ENCODE data around the gene PARP12.

Gene PARP12

GRCh38 chr7:140051820-140052219 lies 10.9 kb downstream of the PARP12 start:
- no peaks in the 10 kb centered on the region for H3K36me3 Mint-ChIP-seq (ENCODE audit: low read depth)
- no peak overlapping the region for H3K27ac Mint-ChIP-seq
- H3K4me1 Mint-ChIP-seq = no peaks in the 10 kb centered on the region
- H3K9me3 Mint-ChIP-seq = no peaks in the 10 kb centered on the region
- TF ChIP-seq, protein P1, sequence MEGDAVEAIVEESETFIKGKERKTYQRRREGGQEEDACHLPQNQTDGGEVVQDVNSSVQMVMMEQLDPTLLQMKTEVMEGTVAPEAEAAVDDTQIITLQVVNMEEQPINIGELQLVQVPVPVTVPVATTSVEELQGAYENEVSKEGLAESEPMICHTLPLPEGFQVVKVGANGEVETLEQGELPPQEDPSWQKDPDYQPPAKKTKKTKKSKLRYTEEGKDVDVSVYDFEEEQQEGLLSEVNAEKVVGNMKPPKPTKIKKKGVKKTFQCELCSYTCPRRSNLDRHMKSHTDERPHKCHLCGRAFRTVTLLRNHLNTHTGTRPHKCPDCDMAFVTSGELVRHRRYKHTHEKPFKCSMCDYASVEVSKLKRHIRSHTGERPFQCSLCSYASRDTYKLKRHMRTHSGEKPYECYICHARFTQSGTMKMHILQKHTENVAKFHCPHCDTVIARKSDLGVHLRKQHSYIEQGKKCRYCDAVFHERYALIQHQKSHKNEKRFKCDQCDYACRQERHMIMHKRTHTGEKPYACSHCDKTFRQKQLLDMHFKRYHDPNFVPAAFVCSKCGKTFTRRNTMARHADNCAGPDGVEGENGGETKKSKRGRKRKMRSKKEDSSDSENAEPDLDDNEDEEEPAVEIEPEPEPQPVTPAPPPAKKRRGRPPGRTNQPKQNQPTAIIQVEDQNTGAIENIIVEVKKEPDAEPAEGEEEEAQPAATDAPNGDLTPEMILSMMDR (IDR thresholded peaks at IDR 0.05; ENCODE audit: unreplicated experiment in 3 of 3) = no peak
- no peak overlapping the region for H3K4me3 Mint-ChIP-seq
- peaks cover 4% of the 10 kb centered on the region for H3K27me3 Mint-ChIP-seq (ENCODE audit: low read depth)

GRCh38 chr7:140050100-140050499 lies 12.7 kb downstream of the PARP12 start:
- no peak overlapping the region for H3K27ac Mint-ChIP-seq
- H3K4me3 Mint-ChIP-seq = no peak overlapping the region
- no peaks in the 10 kb centered on the region for H3K36me3 Mint-ChIP-seq (ENCODE audit: low read depth)
- TF ChIP-seq, protein P1 (IDR thresholded peaks at IDR 0.05; ENCODE audit: unreplicated experiment in 3 of 3) = no peak
- peaks cover 4% of the 10 kb centered on the region for H3K27me3 Mint-ChIP-seq (ENCODE audit: low read depth)
- H3K9me3 Mint-ChIP-seq = no peaks in the 10 kb centered on the region
- H3K4me1 Mint-ChIP-seq = peaks cover 6% of the 10 kb centered on the region

GRCh38 chr7:140049339-140050024 lies 13.3 kb downstream of the PARP12 start:
- peaks cover 4% of the 10 kb centered on the region for H3K27me3 Mint-ChIP-seq (ENCODE audit: low read depth)
- H3K27ac Mint-ChIP-seq = no peak overlapping the region
- H3K4me1 Mint-ChIP-seq = peaks cover 6% of the 10 kb centered on the region
- TF ChIP-seq, protein P1 (IDR thresholded peaks at IDR 0.05; ENCODE audit: unreplicated experiment in 3 of 3) = no peak
- no peak overlapping the region for H3K4me3 Mint-ChIP-seq
- H3K36me3 Mint-ChIP-seq (ENCODE audit: low read depth) = no peaks in the 10 kb centered on the region
- no peaks in the 10 kb centered on the region for H3K9me3 Mint-ChIP-seq

GRCh38 chr7:140048989-140049338 lies 13.8 kb downstream of the PARP12 start:
- H3K9me3 Mint-ChIP-seq = no peaks in the 10 kb centered on the region
- peaks cover 4% of the 10 kb centered on the region for H3K27me3 Mint-ChIP-seq (ENCODE audit: low read depth)
- H3K4me3 Mint-ChIP-seq = no peak overlapping the region
- H3K4me1 Mint-ChIP-seq = peaks cover 6% of the 10 kb centered on the region
- H3K36me3 Mint-ChIP-seq (ENCODE audit: low read depth) = no peaks in the 10 kb centered on the region
- H3K27ac Mint-ChIP-seq = no peak overlapping the region
- TF ChIP-seq, protein P1 (IDR thresholded peaks at IDR 0.05; ENCODE audit: unreplicated experiment in 3 of 3) = no peak

DNA sequence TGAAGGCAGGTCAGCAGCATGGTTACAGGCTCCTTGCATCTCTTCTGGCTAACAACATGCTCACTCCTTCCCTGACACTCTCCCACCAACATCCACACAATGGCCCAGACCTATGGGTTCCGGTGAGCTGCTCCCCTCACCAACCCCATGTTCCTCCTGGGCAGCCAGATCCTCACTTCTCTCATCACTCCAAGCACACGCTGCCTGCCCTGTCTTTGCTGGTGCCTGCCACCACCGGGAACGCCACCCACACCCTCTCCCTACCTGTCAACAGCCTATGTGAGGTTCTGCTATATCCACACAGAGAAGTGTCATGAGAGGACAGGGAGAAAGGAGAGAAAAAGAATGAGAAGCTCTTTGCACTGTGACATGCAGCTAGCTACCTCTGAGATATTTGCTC lies 14.6 kb downstream of the PARP12 start:
- Mint-ChIP-seq H3K36me3 (ENCODE audit: low read depth) (no peaks in the 10 kb centered on the region), H3K27ac (no peak overlapping the region), H3K27me3 (ENCODE audit: low read depth) (peaks cover 4% of the 10 kb centered on the region), H3K4me3 (no peak overlapping the region), H3K9me3 (no peaks in the 10 kb centered on the region), H3K4me1 (peaks cover 6% of the 10 kb centered on the region)
- TF ChIP-seq, protein P1 (IDR thresholded peaks at IDR 0.05; ENCODE audit: unreplicated experiment in 3 of 3) = no peak

DNA sequence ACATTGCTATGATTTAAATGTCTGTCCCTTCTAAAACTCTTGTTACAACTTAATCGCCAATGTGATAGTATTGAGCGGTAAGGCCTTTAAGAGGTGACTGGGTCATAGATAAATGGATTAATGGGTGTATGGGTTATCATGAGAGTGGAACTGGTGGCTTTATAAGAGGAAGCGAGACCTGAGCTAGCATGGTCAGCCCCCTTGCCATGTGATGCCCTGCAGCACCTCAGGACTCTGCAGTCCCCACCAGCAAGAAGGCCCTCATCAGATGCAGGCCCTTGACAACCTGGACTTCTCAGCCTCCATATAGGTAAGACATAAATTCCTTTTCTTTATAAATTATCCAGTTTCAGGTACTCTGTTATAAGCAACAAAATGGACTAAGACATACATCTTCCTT lies 15.6 kb downstream of the PARP12 start:
- Mint-ChIP-seq H3K4me3 (no peak overlapping the region), H3K27ac (no peak overlapping the region), H3K27me3 (ENCODE audit: low read depth) (peaks cover 4% of the 10 kb centered on the region), H3K4me1 (peaks cover 8% of the 10 kb centered on the region), H3K36me3 (ENCODE audit: low read depth) (no peaks in the 10 kb centered on the region), H3K9me3 (no peaks in the 10 kb centered on the region)
- TF ChIP-seq, protein P1 (IDR thresholded peaks at IDR 0.05; ENCODE audit: unreplicated experiment in 3 of 3) = no peak
